ENCODE data around the gene TPCN2.

The TPCN2 gene

GRCh38 chr11:69153661-69154060 lies 104.9 kb downstream of the TPCN2 start:
- no peak overlapping the region for H2AK5ac ChIP-seq (ENCODE audit: low read length)
- H4K8ac ChIP-seq (ENCODE audit: low read depth, low read length), result no peak overlapping the region
- no peaks in the 10 kb centered on the region for H3K79me2 ChIP-seq (ENCODE audit: control insufficient read depth, insufficient read depth, low read length, poor library complexity)
- no peak overlapping the region for H2BK5ac ChIP-seq (ENCODE audit: low read depth, low read length, poor library complexity)
- H2BK12ac ChIP-seq (ENCODE audit: low read length), result no peak overlapping the region
- H3K23ac ChIP-seq (ENCODE audit: low read length), result no peak overlapping the region
- H3K14ac ChIP-seq (ENCODE audit: low read length), result no peak overlapping the region
- H3K4me2 ChIP-seq (ENCODE audit: low read length), result no peak overlapping the region
- no peak overlapping the region for H2BK120ac ChIP-seq (ENCODE audit: insufficient read depth, low read length, poor library complexity)
- H3K4me1 ChIP-seq (ENCODE audit: control insufficient read depth in 1 of 2, insufficient read depth in 2 of 2, low read length in 2 of 2), result peaks cover 0 to 3% of the 10 kb centered on the region in 2 experiments
- no peaks in the 10 kb centered on the region for H3K36me3 ChIP-seq (ENCODE audit: control insufficient read depth in 1 of 2, insufficient read depth in 2 of 2, low read length in 2 of 2)
- H3K18ac ChIP-seq (ENCODE audit: low read length), result no peak overlapping the region
- WGBS (ENCODE audit: extremely low coverage, insufficient coverage, insufficient read length), result no CpG with 5 or more reads among the region's 7 CpGs
- H3K4ac ChIP-seq (ENCODE audit: low read depth, low read length), result no peak overlapping the region
- H3K27me3 ChIP-seq (ENCODE audit: insufficient read depth, low read length), result no peaks in the 10 kb centered on the region
- H4K91ac ChIP-seq (ENCODE audit: low read depth, low read length), result no peak overlapping the region
- H4K12ac ChIP-seq (ENCODE audit: low read depth, low read length), result no peak overlapping the region
- no peak overlapping the region for H3K4me3 ChIP-seq (ENCODE audit: low read depth, low read length)
- no peak overlapping the region for H3K9ac ChIP-seq (ENCODE audit: low read length)
- no peak for DNase-seq
- no peak overlapping the region for H2AFZ ChIP-seq (ENCODE audit: insufficient read depth, low read length, poor library complexity)
- no peak overlapping the region for H3K27ac ChIP-seq (ENCODE audit: low read depth, low read length)
- no peaks in the 10 kb centered on the region for H3K79me1 ChIP-seq (ENCODE audit: low read length)
- H3K9me3 ChIP-seq (ENCODE audit: insufficient read depth, low read depth, low read length), result peaks cover 2% of the 10 kb centered on the region

- Histone ChIP-seq H3K27ac (ENCODE audit: low read depth, low read length) (no peak overlapping the region), H3K4me1 (ENCODE audit: control insufficient read depth in 1 of 2, insufficient read depth in 2 of 2, low read length in 2 of 2) (peaks cover 0 to 3% of the 10 kb centered on the region in 2 experiments), H3K14ac (ENCODE audit: low read length) (no peak overlapping the region), H4K12ac (ENCODE audit: low read depth, low read length) (no peak overlapping the region), H2AK5ac (ENCODE audit: low read length) (no peak overlapping the region), H2BK12ac (ENCODE audit: low read length) (no peak overlapping the region), H3K4ac (ENCODE audit: low read depth, low read length) (no peak overlapping the region), H3K23ac (ENCODE audit: low read length) (no peak overlapping the region), H3K9me3 (ENCODE audit: insufficient read depth, low read depth, low read length) (peaks cover 3% of the 10 kb centered on the region), H4K91ac (ENCODE audit: low read depth, low read length) (no peak overlapping the region), H3K36me3 (ENCODE audit: control insufficient read depth in 1 of 2, insufficient read depth in 2 of 2, low read length in 2 of 2) (no peaks in the 10 kb centered on the region), H2BK5ac (ENCODE audit: low read depth, low read length, poor library complexity) (no peak overlapping the region), H2BK120ac (ENCODE audit: insufficient read depth, low read length, poor library complexity) (no peak overlapping the region), H2AFZ (ENCODE audit: insufficient read depth, low read length, poor library complexity) (no peak overlapping the region), H3K27me3 (ENCODE audit: insufficient read depth, low read length) (no peaks in the 10 kb centered on the region), H4K8ac (ENCODE audit: low read depth, low read length) (no peak overlapping the region), H3K4me2 (ENCODE audit: low read length) (no peak overlapping the region), H3K79me1 (ENCODE audit: low read length) (no peaks in the 10 kb centered on the region), H3K4me3 (ENCODE audit: low read depth, low read length) (no peak overlapping the region), H3K79me2 (ENCODE audit: control insufficient read depth, insufficient read depth, low read length, poor library complexity) (no peaks in the 10 kb centered on the region), H3K9ac (ENCODE audit: low read length) (no peak overlapping the region), H3K18ac (ENCODE audit: low read length) (no peak overlapping the region)
- WGBS (ENCODE audit: extremely low coverage, insufficient coverage, insufficient read length), result no CpG with 5 or more reads among the region's 21 CpGs
- DNase-seq, result no peak
Measured at GRCh38 chr11:69154211-69154913, 105.6 kb downstream of the TPCN2 start.

GRCh38 chr11:69154938-69155301 lies 106.2 kb downstream of the TPCN2 start:
- no peak overlapping the region for H3K23ac ChIP-seq (ENCODE audit: low read length)
- H4K8ac ChIP-seq (ENCODE audit: low read depth, low read length), result no peak overlapping the region
- no peak overlapping the region for H2BK12ac ChIP-seq (ENCODE audit: low read length)
- H3K14ac ChIP-seq (ENCODE audit: low read length), result no peak overlapping the region
- no peak overlapping the region for H3K4ac ChIP-seq (ENCODE audit: low read depth, low read length)
- no peak overlapping the region for H3K4me3 ChIP-seq (ENCODE audit: low read depth, low read length)
- no peak overlapping the region for H2BK5ac ChIP-seq (ENCODE audit: low read depth, low read length, poor library complexity)
- DNase-seq, result no peak
- no peak overlapping the region for H3K18ac ChIP-seq (ENCODE audit: low read length)
- no peaks in the 10 kb centered on the region for H3K36me3 ChIP-seq (ENCODE audit: control insufficient read depth in 1 of 2, insufficient read depth in 2 of 2, low read length in 2 of 2)
- H4K12ac ChIP-seq (ENCODE audit: low read depth, low read length), result no peak overlapping the region
- no peak overlapping the region for H2AK5ac ChIP-seq (ENCODE audit: low read length)
- no peaks in the 10 kb centered on the region for H3K79me1 ChIP-seq (ENCODE audit: low read length)
- H3K4me1 ChIP-seq (ENCODE audit: control insufficient read depth in 1 of 2, insufficient read depth in 2 of 2, low read length in 2 of 2), result peaks cover 0 to 3% of the 10 kb centered on the region in 2 experiments
- no peak overlapping the region for H4K91ac ChIP-seq (ENCODE audit: low read depth, low read length)
- H3K27ac ChIP-seq (ENCODE audit: low read depth, low read length), result no peak overlapping the region
- no peak overlapping the region for H2AFZ ChIP-seq (ENCODE audit: insufficient read depth, low read length, poor library complexity)
- no peak overlapping the region for H2BK120ac ChIP-seq (ENCODE audit: insufficient read depth, low read length, poor library complexity)
- WGBS (ENCODE audit: extremely low coverage, insufficient coverage, insufficient read length), result no CpG with 5 or more reads among the region's 10 CpGs
- H3K79me2 ChIP-seq (ENCODE audit: control insufficient read depth, insufficient read depth, low read length, poor library complexity), result no peaks in the 10 kb centered on the region
- H3K9me3 ChIP-seq (ENCODE audit: insufficient read depth, low read depth, low read length), result peaks cover 2% of the 10 kb centered on the region
- H3K9ac ChIP-seq (ENCODE audit: low read length), result no peak overlapping the region
- no peak overlapping the region for H3K4me2 ChIP-seq (ENCODE audit: low read length)
- H3K27me3 ChIP-seq (ENCODE audit: insufficient read depth, low read length), result no peaks in the 10 kb centered on the region

GRCh38 chr11:69155302-69156234 lies 106.8 kb downstream of the TPCN2 start, which contains the start of gene SMIM38:
SMIM38 (plus strand) TSS chr11:69155935; CDS start chr11:69157847, 1,912 bp downstream.
- Histone ChIP-seq H3K27ac (ENCODE audit: low read depth, low read length) (no peak within 1 kb of the TSS), H2AK5ac (ENCODE audit: low read length) (no peak within 1 kb of the TSS), H3K4me3 (ENCODE audit: low read depth, low read length) (no peak within 1 kb of the TSS), H3K4ac (ENCODE audit: low read depth, low read length) (no peak within 1 kb of the TSS), H4K8ac (ENCODE audit: low read depth, low read length) (no peak within 1 kb of the TSS), H3K14ac (ENCODE audit: low read length) (no peak within 1 kb of the TSS), H3K9ac (ENCODE audit: low read length) (no peak within 1 kb of the TSS), H3K9me3 (ENCODE audit: insufficient read depth, low read depth, low read length) (peaks cover 2% of the 10 kb centered on the region), H2BK12ac (ENCODE audit: low read length) (no peak within 1 kb of the TSS), H3K79me2 (ENCODE audit: control insufficient read depth, insufficient read depth, low read length, poor library complexity) (no peaks in the 10 kb centered on the region), H3K4me1 (ENCODE audit: control insufficient read depth in 1 of 2, insufficient read depth in 2 of 2, low read length in 2 of 2) (peaks cover 0 to 3% of the 10 kb centered on the region in 2 experiments), H2AFZ (ENCODE audit: insufficient read depth, low read length, poor library complexity) (no peak within 1 kb of the TSS), H2BK120ac (ENCODE audit: insufficient read depth, low read length, poor library complexity) (no peak within 1 kb of the TSS), H3K27me3 (ENCODE audit: insufficient read depth, low read length) (no peaks in the 10 kb centered on the region), H3K36me3 (ENCODE audit: control insufficient read depth in 1 of 2, insufficient read depth in 2 of 2, low read length in 2 of 2) (no peaks in the 10 kb centered on the region), H4K91ac (ENCODE audit: low read depth, low read length) (no peak within 1 kb of the TSS), H3K4me2 (ENCODE audit: low read length) (no peak within 1 kb of the TSS), H3K18ac (ENCODE audit: low read length) (no peak within 1 kb of the TSS), H4K12ac (ENCODE audit: low read depth, low read length) (no peak within 1 kb of the TSS), H3K23ac (ENCODE audit: low read length) (no peak within 1 kb of the TSS), H3K79me1 (ENCODE audit: low read length) (no peaks in the 10 kb centered on the region), H2BK5ac (ENCODE audit: low read depth, low read length, poor library complexity) (no peak within 1 kb of the TSS)
- no CpG with 5 or more reads among the region's 32 CpGs for WGBS (ENCODE audit: extremely low coverage, insufficient coverage, insufficient read length)
- DNase-seq, result no peak

All from trophoblast cell (in vitro differentiated cells and primary cell).